CD4-positive, alpha-beta T cell (primary cell): ENCODE data around the gene KCNH2. TPM values are rescaled to one million over a fixed set of nuclear protein-coding genes. Genes with fewer than 3 reads are reported as not detected.

Experiments used
- ATAC-seq: fragments of 200-7000 bp; cut with Tn5 transposase; one replicate; pipeline ENCODE4 v1.10.0; 2022; ENCODE audit warnings: mild to moderate bottlenecking; ENCODE audit not compliant: poor library complexity
- CTCF ChIA-PET: fragments of 350-600 bp; sonication (Branson Sonifier 250); formaldehyde crosslinking; loops from one replicate; lab custom pipeline; 2021; ENCODE audit warnings: antibody characterized with exemption, inconsistent platforms; lab: Charles Lee
- POLR2A ChIA-PET: fragments of 350-600 bp; sonication (Branson Sonifier 250); formaldehyde crosslinking; loops from one replicate; lab custom pipeline; 2021; ENCODE audit warnings: antibody characterized with exemption, inconsistent platforms; lab: Charles Lee
- DNase-seq, 14 experiments: peaks; one replicate each; pipeline ENCODE4 v3.0.0-alpha.2; 2013 to 2020; ENCODE audit warnings: mixed read lengths in 2 of 14
- H3K27ac ChIP-seq, 2 donors: one replicate each; pipeline versions ENCODE4 v1.5.1 to v1.7.0; 2013; ENCODE audit warnings: low read length in 2 of 2, low read depth in 1 of 2, mild to moderate bottlenecking in 1 of 2
- H3K27me3 ChIP-seq, 2 experiments: 1 replicate in 1 of 2; 2 replicates in 1 of 2; pipeline versions ENCODE4 v1.6.1 to v1.7.0; 2013; ENCODE audit warnings: low read length in 2 of 2, control low read depth in 1 of 2, mild to moderate bottlenecking in 1 of 2, moderate library complexity in 1 of 2; ENCODE audit not compliant: insufficient read depth in 2 of 2, control insufficient read depth in 1 of 2
- H3K36me3 ChIP-seq: one replicate; pipeline ENCODE4 v1.6.1; 2013; ENCODE audit warnings: low read length, control low read depth; ENCODE audit not compliant: insufficient read depth
- H3K4me1 ChIP-seq: one replicate; pipeline ENCODE4 v1.6.1; 2013; ENCODE audit warnings: low read length, control low read depth; ENCODE audit not compliant: insufficient read depth
- H3K4me3 ChIP-seq: one replicate; pipeline ENCODE4 v1.5.1; 2013; ENCODE audit warnings: mild to moderate bottlenecking, low read length, moderate library complexity
- H3K9me3 ChIP-seq, 2 experiments: 1 replicate in 1 of 2; 2 replicates in 1 of 2; pipeline versions ENCODE4 v1.6.1 to v1.7.0; 2013; ENCODE audit warnings: low read length in 2 of 2, mild to moderate bottlenecking in 2 of 2, control low read depth in 1 of 2, moderate library complexity in 1 of 2; ENCODE audit not compliant: control insufficient read depth in 1 of 2, insufficient read depth in 1 of 2
- H3K27ac Mint-ChIP-seq: one replicate; pipeline ENCODE4 v1.8.0; 2020; ENCODE audit warnings: mixed read lengths
- H3K27me3 Mint-ChIP-seq: one replicate; pipeline ENCODE4 v1.8.0; 2021; ENCODE audit warnings: mixed read lengths
- H3K36me3 Mint-ChIP-seq: one replicate; pipeline ENCODE4 v1.8.0; 2021; ENCODE audit warnings: low read depth, mixed read lengths
- H3K4me1 Mint-ChIP-seq: one replicate; pipeline ENCODE4 v1.8.0; 2021; ENCODE audit warnings: low read depth, mixed read lengths
- H3K4me3 Mint-ChIP-seq: one replicate; pipeline ENCODE4 v1.8.0; 2020; ENCODE audit warnings: mild to moderate bottlenecking, mixed read lengths
- H3K9me3 Mint-ChIP-seq: one replicate; pipeline ENCODE4 v1.8.0; 2020; ENCODE audit warnings: mixed read lengths
- CTCF ChIP-seq: fragments of 200-600 bp; IDR thresholded peaks from one replicate; pipeline ENCODE4 v1.8.0; 2022; ENCODE audit warnings: antibody characterized with exemption, mild to moderate bottlenecking
- intact Hi-C, 2 experiments: fragments of 100-400 bp; cut with DNase I in 1 of 2; cut with micrococcal nuclease in 1 of 2; formaldehyde crosslinking; loops; one replicate each; pipeline versions ENCODE4 v1.15.1 to v1.9.0; 2023 to 2025; cut with DNase I, micrococcal nuclease
- total RNA-seq, 174 experiments: library from RNA in 2 of 174; stranded (reverse) in 2 of 174; gene quantifications; one replicate each; pipeline ENCODE4 v1.2.3 and lab custom pipeline; 2021 to 2026

The KCNH2 gene
- total RNA-seq, 2 experiments from 2014 or later, result 1.9 to 2.3 TPM

- H3K4me1 Mint-ChIP-seq, result peaks cover 23% of the 10 kb centered on the region
- H3K9me3 Mint-ChIP-seq, result no peaks in the 10 kb centered on the region
- no peak for TF ChIP-seq CTCF
- peaks cover 6% of the 10 kb centered on the region for H3K4me1 ChIP-seq
- peaks cover 48% of the 10 kb centered on the region for H3K27me3 Mint-ChIP-seq
- POLR2A ChIA-PET, result no interaction called here
- intact Hi-C loops, result loop anchor here in 1 of 2 experiments (5.0 kb wide), 1 partner anchor 49 kb away; no protein-coding TSS in a partner anchor
- H3K9me3 ChIP-seq, result peaks cover 0 to 25% of the 10 kb centered on the region in 2 experiments
- DNase-seq (no peak), ATAC-seq (no peak)
- no peaks in the 10 kb centered on the region for H3K36me3 ChIP-seq
- H3K27ac Mint-ChIP-seq, result no peak overlapping the region
- no peak overlapping the region for H3K4me3 Mint-ChIP-seq
- CTCF ChIA-PET, result no interaction called here
- no peak overlapping the region for H3K27ac ChIP-seq
- H3K36me3 Mint-ChIP-seq, result no peaks in the 10 kb centered on the region
- H3K4me3 ChIP-seq, result no peak overlapping the region
- peaks cover 27 to 33% of the 10 kb centered on the region in 2 experiments for H3K27me3 ChIP-seq
Observed at GRCh38 chr7:150956395-150957132, 21.6 kb downstream of the KCNH2 start.

- no peaks in the 10 kb centered on the region for H3K36me3 Mint-ChIP-seq
- H3K27ac Mint-ChIP-seq, result no peak overlapping the region
- Histone ChIP-seq H3K36me3 (no peaks in the 10 kb centered on the region), H3K4me3 (no peak overlapping the region), H3K4me1 (peaks cover 6% of the 10 kb centered on the region), H3K27me3 (peaks cover 27 to 33% of the 10 kb centered on the region in 2 experiments), H3K27ac (no peak overlapping the region), H3K9me3 (peaks cover 0 to 25% of the 10 kb centered on the region in 2 experiments)
- no peak overlapping the region for H3K4me3 Mint-ChIP-seq
- no peak for DNase-seq
- TF ChIP-seq CTCF, result no peak
- ATAC-seq, result no peak
- POLR2A ChIA-PET, result no interaction called here
- H3K9me3 Mint-ChIP-seq, result no peaks in the 10 kb centered on the region
- intact Hi-C loops, result loop anchor here in 1 of 2 experiments (5.0 kb wide), 1 partner anchor 48 kb away; no protein-coding TSS in a partner anchor
- H3K27me3 Mint-ChIP-seq, result peaks cover 48% of the 10 kb centered on the region
- H3K4me1 Mint-ChIP-seq, result peaks cover 23% of the 10 kb centered on the region
- CTCF ChIA-PET, result no interaction called here
Observed at GRCh38 chr7:150955519-150956394, 22.4 kb downstream of the KCNH2 start.

DNA sequence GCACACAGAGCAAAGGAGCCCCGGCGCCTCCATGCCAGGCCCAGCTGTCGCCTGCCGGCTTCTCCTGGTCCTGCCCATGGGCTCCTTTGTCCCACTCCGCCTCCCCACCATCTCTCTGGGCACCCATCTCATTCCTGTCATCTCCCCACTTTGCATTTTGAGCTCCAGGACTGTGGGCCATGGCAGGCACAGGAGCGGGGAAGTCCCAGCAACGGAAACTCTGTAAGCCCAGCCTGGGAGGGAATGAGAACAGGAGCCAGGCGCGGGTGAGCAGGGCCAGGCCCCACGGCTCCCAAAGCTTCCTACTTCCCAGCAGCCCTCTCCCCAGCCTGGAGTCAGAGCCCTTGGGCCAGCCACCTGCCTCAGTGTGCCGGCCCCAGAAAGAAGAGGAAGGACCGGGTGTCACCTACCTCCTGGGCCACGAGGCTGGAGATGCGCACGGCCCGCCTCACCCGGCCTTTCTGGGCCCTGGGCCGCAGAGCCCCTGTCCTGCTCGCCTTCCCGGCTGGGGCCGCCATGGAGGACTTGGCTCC is 23.1 kb downstream of the KCNH2 start:
- Mint-ChIP-seq H3K27me3 (peaks cover 42% of the 10 kb centered on the region), H3K4me1 (peaks cover 22% of the 10 kb centered on the region), H3K4me3 (no peak overlapping the region), H3K27ac (no peak overlapping the region), H3K36me3 (no peaks in the 10 kb centered on the region), H3K9me3 (no peaks in the 10 kb centered on the region)
- H3K9me3 ChIP-seq, result peaks cover 0 to 25% of the 10 kb centered on the region in 2 experiments
- DNase-seq (no peak), ATAC-seq (no peak)
- H3K27ac ChIP-seq, result no peak overlapping the region
- no peak overlapping the region for H3K4me3 ChIP-seq
- intact Hi-C loops, result loop anchor here in 1 of 2 experiments (5.0 kb wide), 1 partner anchor 48 kb away; no protein-coding TSS in a partner anchor
- TF ChIP-seq CTCF, result no peak
- no peaks in the 10 kb centered on the region for H3K36me3 ChIP-seq
- POLR2A ChIA-PET, result no interaction called here
- peaks cover 27 to 33% of the 10 kb centered on the region in 2 experiments for H3K27me3 ChIP-seq
- H3K4me1 ChIP-seq, result peaks cover 6% of the 10 kb centered on the region
- CTCF ChIA-PET, result no interaction called here
